WTC11 (cell line): ENCODE data around the gene ST3GAL5. TPM values are rescaled to one million over a fixed set of nuclear protein-coding genes. Genes with fewer than 3 reads are reported as not detected.

Experiments
- ATAC-seq: fragments of 200-7000 bp; cut with Tn5 transposase; 2 replicates; pipeline ENCODE4 v1.10.0; 2021; ENCODE audit warnings: mild to moderate bottlenecking, moderate library complexity
- CTCF ChIA-PET: fragments of 300-600 bp; sonication (Branson Sonifier 250); formaldehyde crosslinking; loops from one replicate; lab custom pipeline; 2021; ENCODE audit warnings: antibody characterized with exemption; lab: Charles Lee
- POLR2A ChIA-PET: fragments of 350-600 bp; sonication (Branson Sonifier 250); formaldehyde crosslinking; loops from one replicate; lab custom pipeline; 2021; ENCODE audit warnings: antibody characterized with exemption; lab: Charles Lee
- DNase-seq: peaks from one replicate; pipeline ENCODE4 v3.0.0; 2021; ENCODE audit warnings: low spot score
- H3K27ac Mint-ChIP-seq: 2 replicates; pipeline ENCODE4 v1.8.0; 2021; ENCODE audit warnings: mixed read lengths
- H3K27me3 Mint-ChIP-seq: 2 replicates; pipeline ENCODE4 v1.8.0; 2021; ENCODE audit warnings: low read depth, mild to moderate bottlenecking, moderate library complexity, mixed read lengths
- H3K36me3 Mint-ChIP-seq: 2 replicates; pipeline ENCODE4 v1.8.0; 2021; ENCODE audit warnings: mixed read lengths
- H3K4me1 Mint-ChIP-seq: 2 replicates; pipeline ENCODE4 v1.8.0; 2022; ENCODE audit warnings: mixed read lengths
- H3K4me3 Mint-ChIP-seq: 2 replicates; pipeline ENCODE4 v1.8.0; 2021; ENCODE audit warnings: mild to moderate bottlenecking, moderate library complexity, mixed read lengths
- H3K9me3 Mint-ChIP-seq: 2 replicates; pipeline ENCODE4 v1.8.0; 2021; ENCODE audit warnings: mixed read lengths
- ARID4B ChIP-seq: sonication (generic); formaldehyde crosslinking; IDR thresholded peaks from 2 replicates; pipeline ENCODE4 v1.8.0; 2023; ENCODE audit warnings: missing genetic modification reagents, mild to moderate bottlenecking, borderline replicate concordance
- CREM ChIP-seq: sonication (generic); formaldehyde crosslinking; IDR thresholded peaks from 2 replicates; pipeline ENCODE4 v1.8.1; 2022; ENCODE audit warnings: mild to moderate bottlenecking, missing genetic modification reagents, moderate library complexity
- E2F1 ChIP-seq: sonication (generic); formaldehyde crosslinking; IDR thresholded peaks from 2 replicates; pipeline ENCODE4 v1.8.0; 2022; ENCODE audit warnings: mild to moderate bottlenecking, missing genetic modification reagents
- ELF4 ChIP-seq: sonication (generic); formaldehyde crosslinking; IDR thresholded peaks from 2 replicates; pipeline ENCODE4 v1.8.1; 2022; ENCODE audit warnings: low read depth, mild to moderate bottlenecking, moderate library complexity, missing genetic modification reagents
- ERG ChIP-seq: fragments of 250-450 bp; sonication (Bioruptor Pico); IDR thresholded peaks from 2 replicates; pipeline ENCODE4 v1.8.0; 2021; ENCODE audit warnings: mild to moderate bottlenecking
- MXD4 ChIP-seq: fragments of 250-450 bp; sonication (Bioruptor Pico); IDR thresholded peaks from 2 replicates; pipeline ENCODE4 v1.8.0; 2021; ENCODE audit warnings: mild to moderate bottlenecking, moderate library complexity, borderline replicate concordance
- NR3C1 ChIP-seq: sonication (generic); formaldehyde crosslinking; conservative IDR thresholded peaks from 2 replicates; pipeline ENCODE4 v1.8.1; 2023; ENCODE audit warnings: low read depth, mild to moderate bottlenecking, missing genetic modification reagents
- OVOL2 ChIP-seq: fragments of 250-450 bp; sonication (Bioruptor Pico); IDR thresholded peaks from 2 replicates; pipeline ENCODE4 v1.9.0; 2021; ENCODE audit warnings: mild to moderate bottlenecking, borderline replicate concordance
- PRDM15 ChIP-seq: sonication (generic); formaldehyde crosslinking; IDR thresholded peaks from 2 replicates; pipeline ENCODE4 v1.8.0; 2022; ENCODE audit warnings: missing genetic modification reagents
- PRRX2 ChIP-seq: fragments of 250-450 bp; sonication (Bioruptor Pico); IDR thresholded peaks from 2 replicates; pipeline ENCODE4 v1.8.0; 2021; ENCODE audit warnings: mild to moderate bottlenecking
- RORB ChIP-seq: fragments of 250-450 bp; sonication (Bioruptor Pico); IDR thresholded peaks from 2 replicates; pipeline ENCODE4 v1.9.0; 2021; ENCODE audit warnings: mild to moderate bottlenecking
- SMAD3 ChIP-seq: sonication (generic); formaldehyde crosslinking; IDR thresholded peaks from 2 replicates; pipeline ENCODE4 v1.8.0; 2022; ENCODE audit warnings: missing genetic modification reagents, mild to moderate bottlenecking, borderline replicate concordance
- SMAD4 ChIP-seq: sonication (generic); formaldehyde crosslinking; IDR thresholded peaks from 2 replicates; pipeline ENCODE4 v1.8.0; 2022; ENCODE audit warnings: mild to moderate bottlenecking, missing genetic modification reagents
- ZNF219 ChIP-seq: sonication (generic); formaldehyde crosslinking; IDR thresholded peaks from 2 replicates; pipeline ENCODE4 v1.8.0; 2023; ENCODE audit warnings: missing genetic modification reagents, mild to moderate bottlenecking, borderline replicate concordance
- ZNF281 ChIP-seq: sonication (generic); formaldehyde crosslinking; IDR thresholded peaks from 2 replicates; pipeline ENCODE4 v1.8.0; 2023; ENCODE audit warnings: mild to moderate bottlenecking, missing genetic modification reagents
- ZNF317 ChIP-seq: sonication (generic); formaldehyde crosslinking; IDR thresholded peaks from 2 replicates; pipeline ENCODE4 v1.8.1; 2023; ENCODE audit warnings: low read depth, mild to moderate bottlenecking, moderate library complexity, missing genetic modification reagents, borderline replicate concordance
- ZNF396 ChIP-seq: fragments of 250-450 bp; sonication (Bioruptor Pico); IDR thresholded peaks from 2 replicates; pipeline ENCODE4 v1.8.0; 2021; ENCODE audit warnings: mild to moderate bottlenecking, moderate library complexity, borderline replicate concordance
- total RNA-seq: library from RNA; stranded (reverse); gene quantifications from 3 replicates; pipeline ENCODE4 v1.2.3, GENCODE V29; 2021

ST3GAL5 gene
- total RNA-seq, 1 experiment from 2014 or later = 5.9 TPM

GRCh38 chr2:85906748-85907147 is 18.0 kb upstream of the ST3GAL5 start (continued):
- no peak for TF ChIP-seq ELF4
- no peak for TF ChIP-seq E2F1 (CRISPR knock-in tag)
- no peak for TF ChIP-seq SMAD3 (CRISPR knock-in tag)
- TF ChIP-seq MXD4 (CRISPR knock-in tag) = no peak
- TF ChIP-seq PRDM15 = no peak
- no peak for TF ChIP-seq OVOL2
- TF ChIP-seq PRRX2 = no peak
- no peak for TF ChIP-seq ZNF396 (CRISPR knock-in tag)
- TF ChIP-seq ZNF281 (CRISPR knock-in tag) = no peak
- TF ChIP-seq RORB (CRISPR knock-in tag) = no peak
- TF ChIP-seq, all 79 proteins: peak for 0

GRCh38 chr2:85905891-85906290 is 17.1 kb upstream of the ST3GAL5 start:
- Mint-ChIP-seq H3K4me3 (no peak overlapping the region), H3K36me3 (no peaks in the 10 kb centered on the region), H3K4me1 (peaks cover 5% of the 10 kb centered on the region; the same call in 1 of the 2 replicates), H3K27me3 (no peaks in the 10 kb centered on the region; the same call in 1 of the 2 replicates), H3K27ac (no peak overlapping the region), H3K9me3 (no peaks in the 10 kb centered on the region)
- DNase-seq (no peak), ATAC-seq (no peak)
- CTCF ChIA-PET = no interaction called here
- POLR2A ChIA-PET = no interaction called here
- TF ChIP-seq PRDM15 (no peak), CREM (no peak), ERG (no peak), SMAD4 (CRISPR knock-in tag) (no peak), NR3C1 (CRISPR knock-in tag) (no peak), ZNF219 (CRISPR knock-in tag) (no peak), ARID4B (no peak), ZNF317 (no peak)
